Activated naive CD4-positive, alpha-beta T cell treated with anti-CD3 and anti-CD28 coated beads, Interleukin-2, amount 50 U/mL, for 72 hours (primary cell): ENCODE results near the gene NDUFA13. TPM values are rescaled to one million over a fixed set of nuclear protein-coding genes. Genes with fewer than 3 reads are reported as not detected.

Experiments
- ATAC-seq, 2 donors: fragments of 150-1000 bp; cut with Tn5 transposase; 2 replicates each; pipeline ENCODE4 v1.10.0; 2021; ENCODE audit warnings: mild to moderate bottlenecking in 2 of 2, moderate library complexity in 2 of 2
- DNase-seq, 2 donors: peaks; one replicate each; pipeline ENCODE4 v3.0.0; 2021 to 2022; ENCODE audit warnings: low spot score in 2 of 2
- H3K27ac Mint-ChIP-seq, 2 donors: one replicate each; pipeline ENCODE4 v1.8.0; 2022; ENCODE audit warnings: mild to moderate bottlenecking in 2 of 2, mixed read lengths in 2 of 2
- H3K36me3 Mint-ChIP-seq, 2 donors: one replicate each; pipeline ENCODE4 v1.8.0; 2022; ENCODE audit warnings: mixed read lengths in 2 of 2
- H3K9me3 Mint-ChIP-seq, 2 donors: one replicate each; pipeline ENCODE4 v1.8.0; 2022; ENCODE audit warnings: mixed read lengths in 2 of 2
- total RNA-seq, 2 donors: library from RNA; stranded (reverse); gene quantifications; one replicate each; pipeline ENCODE4 v1.2.3, GENCODE V29; 2022

NDUFA13 gene
- total RNA-seq, 2 donors from 2014 or later, result 358 to 407 TPM

GRCh38 chr19:19501798-19502197, 14.2 kb upstream of the NDUFA13 start:
- peak overlapping the region in 1 of 2 donors; percentile 83 for H3K27ac Mint-ChIP-seq
- no peaks in the 10 kb centered on the region for H3K9me3 Mint-ChIP-seq
- ATAC-seq, result no peak
- peaks cover 9 to 12% of the 10 kb centered on the region in 2 donors for H3K36me3 Mint-ChIP-seq
- no peak for DNase-seq

GRCh38 chr19:19502281-19502680, 13.7 kb upstream of the NDUFA13 start:
- no peak for DNase-seq
- peak overlapping the region in 1 of 2 donors; percentile 45 for H3K27ac Mint-ChIP-seq
- no peak for ATAC-seq
- H3K36me3 Mint-ChIP-seq, result peaks cover 9 to 12% of the 10 kb centered on the region in 2 donors
- no peaks in the 10 kb centered on the region for H3K9me3 Mint-ChIP-seq

GRCh38 chr19:19502808-19503602, 13.0 kb upstream of the NDUFA13 start:
- Mint-ChIP-seq H3K27ac (peak overlapping the region in 1 of 2 donors; percentile 45), H3K36me3 (peaks cover 9 to 12% of the 10 kb centered on the region in 2 donors), H3K9me3 (no peaks in the 10 kb centered on the region)
- DNase-seq (no peak), ATAC-seq (no peak)

GRCh38 chr19:19504754-19505668, 11.0 kb upstream of the NDUFA13 start:
- H3K27ac Mint-ChIP-seq, result no peak overlapping the region
- H3K36me3 Mint-ChIP-seq, result peaks cover 9 to 12% of the 10 kb centered on the region in 2 donors
- no peak for ATAC-seq
- DNase-seq, result no peak
- H3K9me3 Mint-ChIP-seq, result no peaks in the 10 kb centered on the region

- ATAC-seq (no peak), DNase-seq (no peak)
- H3K36me3 Mint-ChIP-seq, result peaks cover 9 to 12% of the 10 kb centered on the region in 2 donors
- no peaks in the 10 kb centered on the region for H3K9me3 Mint-ChIP-seq
- H3K27ac Mint-ChIP-seq, result peak overlapping the region in 1 of 2 donors; percentile 36
Observed at GRCh38 chr19:19505669-19506326, 10.2 kb upstream of the NDUFA13 start.

- DNase-seq, result no peak
- ATAC-seq, result no peak
- no peaks in the 10 kb centered on the region for H3K9me3 Mint-ChIP-seq
- H3K27ac Mint-ChIP-seq, result peak overlapping the region; percentile 48 to 68
- peaks cover 9 to 12% of the 10 kb centered on the region in 2 donors for H3K36me3 Mint-ChIP-seq
Observed at GRCh38 chr19:19506592-19506991, 9.4 kb upstream of the NDUFA13 start.

- Mint-ChIP-seq H3K36me3 (peaks cover under 1 to 10% of the 10 kb centered on the region in 2 donors), H3K27ac (no peak overlapping the region), H3K9me3 (no peaks in the 10 kb centered on the region)
- ATAC-seq (no peak), DNase-seq (no peak)
Observed at GRCh38 chr19:19507354-19507753, 8.7 kb upstream of the NDUFA13 start.

- Mint-ChIP-seq H3K27ac (no peak overlapping the region), H3K9me3 (no peaks in the 10 kb centered on the region), H3K36me3 (peaks cover 0 to 1% of the 10 kb centered on the region in 2 donors)
- no peak for DNase-seq
- ATAC-seq, result no peak
Observed at GRCh38 chr19:19508217-19508616, 7.8 kb upstream of the NDUFA13 start.

- DNase-seq, result no peak
- Mint-ChIP-seq H3K9me3 (no peaks in the 10 kb centered on the region), H3K27ac (peak overlapping the region in 1 of 2 donors; percentile 82), H3K36me3 (peaks cover 0 to 4% of the 10 kb centered on the region in 2 donors)
- peak in 1 of 2 donors; percentile 14 for ATAC-seq
Observed at GRCh38 chr19:19510432-19510831, 5.6 kb upstream of the NDUFA13 start.

GRCh38 chr19:19513682-19514081, 2.3 kb upstream of the NDUFA13 start:
- Mint-ChIP-seq H3K36me3 (peaks cover 0 to 9% of the 10 kb centered on the region in 2 donors), H3K9me3 (no peaks in the 10 kb centered on the region), H3K27ac (peak overlapping the region in 1 of 2 donors; percentile 84)
- ATAC-seq (no peak), DNase-seq (no peak)

- Mint-ChIP-seq H3K27ac (peak overlapping the region in 1 of 2 donors; percentile 84), H3K36me3 (peaks cover 3 to 11% of the 10 kb centered on the region in 2 donors), H3K9me3 (no peaks in the 10 kb centered on the region)
- ATAC-seq, result no peak
- no peak for DNase-seq
Observed at GRCh38 chr19:19514215-19514657, 1.8 kb upstream of the NDUFA13 start.

GRCh38 chr19:19514881-19515641, 964 bp upstream of the NDUFA13 start, which contains the start of gene TSSK6:
Gene TSSK6 (minus strand): TSS chr19:19515548. CDS start chr19:19515427, 121 bp downstream.
- H3K27ac Mint-ChIP-seq, result peak within 1 kb of the TSS; percentile 93 to 97
- H3K9me3 Mint-ChIP-seq, result no peaks in the 10 kb centered on the region
- DNase-seq (no peak), ATAC-seq (no peak)
- peaks cover 11 to 14% of the 10 kb centered on the region in 2 donors for H3K36me3 Mint-ChIP-seq

GRCh38 chr19:19517235-19517619, 1.2 kb downstream of the NDUFA13 start:
- Mint-ChIP-seq H3K36me3 (peaks cover 14 to 22% of the 10 kb centered on the region in 2 donors), H3K27ac (peak overlapping the region; percentile 93 to 97), H3K9me3 (no peaks in the 10 kb centered on the region)
- ATAC-seq (no peak), DNase-seq (no peak)

- no peak for ATAC-seq
- Mint-ChIP-seq H3K36me3 (peaks cover 10 to 28% of the 10 kb centered on the region in 2 donors), H3K27ac (peak overlapping the region in 1 of 2 donors; percentile 33), H3K9me3 (no peaks in the 10 kb centered on the region)
- DNase-seq, result no peak
Observed at GRCh38 chr19:19520989-19521388, 5.0 kb downstream of the NDUFA13 start.

- ATAC-seq, result no peak
- H3K27ac Mint-ChIP-seq, result peak overlapping the region in 1 of 2 donors; percentile 14
- peaks cover 5 to 28% of the 10 kb centered on the region in 2 donors for H3K36me3 Mint-ChIP-seq
Observed at GRCh38 chr19:19523177-19523576, 7.2 kb downstream of the NDUFA13 start.

GRCh38 chr19:19524053-19524452, 8.0 kb downstream of the NDUFA13 start:
- ATAC-seq (no peak), DNase-seq (no peak)
- H3K27ac Mint-ChIP-seq, result no peak overlapping the region
- H3K36me3 Mint-ChIP-seq, result peaks cover 5 to 27% of the 10 kb centered on the region in 2 donors
- H3K9me3 Mint-ChIP-seq, result no peaks in the 10 kb centered on the region

More at GRCh38 chr19:19523177-19523576, 7.2 kb downstream of the NDUFA13 start:
- H3K9me3 Mint-ChIP-seq, result no peaks in the 10 kb centered on the region
- no peak for DNase-seq
